ENCODE results near the gene TIMM13.
"Not testable (repeated sequence)": the region's sequence is repeated elsewhere in the genome, so short reads cannot be mapped to it uniquely, and the experiment has no call there.

Gene TIMM13

DNA sequence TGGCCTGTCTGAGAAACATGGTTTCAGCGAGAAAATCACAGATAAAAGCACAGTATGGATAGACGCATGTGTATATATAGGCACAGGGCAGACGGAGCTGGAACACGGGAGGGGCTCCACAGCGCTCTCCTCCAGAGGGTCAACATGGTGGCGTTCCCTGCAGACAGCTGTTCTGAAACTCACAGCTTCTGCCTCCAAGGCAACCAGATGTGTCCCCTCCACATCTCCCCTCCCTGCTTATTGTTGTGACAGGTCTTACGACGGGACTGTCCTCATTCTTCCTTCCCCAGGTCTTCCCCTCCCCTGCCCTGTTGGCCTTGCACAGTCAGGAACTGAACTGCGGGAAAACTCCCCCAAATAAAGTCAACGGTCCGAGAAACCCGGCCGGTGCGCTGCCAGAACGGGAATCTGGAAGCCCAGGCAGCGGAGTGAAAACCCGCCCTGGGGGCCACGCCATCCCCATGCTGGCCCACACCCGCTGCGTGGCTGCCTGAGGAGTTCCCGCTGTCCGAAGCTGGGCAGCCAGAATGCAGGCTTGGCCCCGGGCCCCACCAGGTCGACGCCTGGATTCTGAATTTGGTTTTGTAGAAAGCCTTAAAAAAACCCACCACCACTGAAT, 2.6 kb upstream of the TIMM13 start:
- DNase-seq (ENCODE audit: low spot score) = no peak

- DNase-seq (ENCODE audit: low spot score) = no peak
Observed at GRCh38 chr19:2428756-2429711, 1.6 kb upstream of the TIMM13 start.

GRCh38 chr19:2428321-2428690, 920 bp upstream of the TIMM13 start:
- no peak for DNase-seq (ENCODE audit: low spot score)

DNA sequence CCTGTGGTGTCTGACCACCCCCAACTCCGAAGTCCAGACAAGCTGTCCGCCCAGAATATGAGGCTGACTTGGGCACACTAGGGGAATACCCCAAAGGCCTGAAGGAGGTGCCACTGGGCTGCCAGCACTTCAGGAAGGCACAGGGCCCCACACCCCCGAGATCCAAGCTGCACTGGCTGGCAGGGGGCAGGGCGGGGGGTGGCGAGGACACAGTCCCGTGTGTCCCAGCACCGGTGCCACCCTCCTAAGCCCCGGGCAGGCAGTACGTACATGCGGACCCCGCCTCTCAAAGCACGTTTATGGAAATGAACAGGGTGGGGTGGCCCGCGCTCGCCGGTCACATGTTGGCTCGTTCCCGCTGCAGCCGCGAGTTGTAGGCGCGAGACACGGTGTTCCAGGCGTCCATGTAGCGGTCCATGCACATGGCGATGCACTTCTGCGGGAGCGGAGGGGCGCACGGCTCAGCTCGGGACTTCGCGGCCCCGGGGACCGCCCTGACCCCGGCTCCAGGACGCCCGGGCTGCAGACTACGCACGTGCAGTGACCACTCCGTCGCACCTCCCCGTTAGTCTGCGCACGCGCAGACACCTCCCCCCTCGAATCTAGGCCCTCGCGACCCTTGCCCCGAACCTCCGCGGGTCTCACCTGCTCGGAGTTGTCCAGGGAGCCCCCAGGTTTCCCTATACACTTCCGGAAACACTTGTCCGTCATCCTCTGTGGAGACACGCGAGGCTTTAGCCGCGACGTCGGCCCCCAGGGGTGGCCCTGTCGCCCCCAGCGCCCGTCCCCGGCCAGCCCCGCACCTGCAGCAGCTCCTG, 566 bp downstream of the TIMM13 start:
- DNase-seq (ENCODE audit: low spot score) = peak; percentile 67

DNA sequence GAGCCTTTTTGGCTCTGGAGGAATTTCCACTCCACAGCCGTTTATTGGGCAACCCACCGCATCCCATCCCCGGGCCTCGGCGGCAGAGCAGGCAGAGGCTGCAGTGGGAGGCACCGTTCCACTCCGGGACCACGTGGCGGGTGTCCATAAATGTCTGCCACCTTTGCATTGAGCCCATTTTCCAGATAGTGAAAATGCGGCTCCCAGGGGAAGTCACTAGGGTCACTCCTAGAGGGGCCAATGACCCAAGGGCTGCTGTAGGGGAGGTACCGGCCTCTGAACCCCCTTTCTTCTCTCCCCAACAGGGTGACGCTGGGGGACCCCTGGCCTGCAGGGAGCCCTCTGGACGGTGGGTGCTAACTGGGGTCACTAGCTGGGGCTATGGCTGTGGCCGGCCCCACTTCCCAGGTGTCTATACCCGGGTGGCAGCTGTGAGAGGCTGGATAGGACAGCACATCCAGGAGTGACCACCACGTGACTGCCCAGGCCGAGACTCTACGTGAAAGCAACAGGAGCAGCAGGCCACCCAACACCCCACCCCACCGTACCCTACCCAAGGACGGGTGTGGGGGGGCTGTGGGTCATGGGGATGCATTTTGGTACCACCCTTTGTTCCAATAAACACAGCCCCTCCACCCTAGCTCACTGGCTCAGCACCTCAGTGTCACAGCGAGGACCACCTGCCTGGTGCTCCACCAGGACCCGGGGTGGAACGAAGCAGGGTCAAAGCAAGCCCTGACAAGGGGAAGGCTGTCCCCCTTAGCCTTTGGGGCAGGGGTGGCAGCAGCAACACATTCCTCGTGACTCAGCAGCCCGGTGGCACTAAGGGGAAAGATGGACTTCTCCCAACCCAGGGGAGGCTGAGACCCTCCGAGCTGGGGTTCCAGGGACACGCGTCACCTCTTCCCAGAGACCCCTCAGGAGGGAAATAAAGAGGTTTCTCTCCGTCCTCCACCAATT, 1.5 kb downstream of the TIMM13 start:
- no peak for DNase-seq (ENCODE audit: low spot score)

DNA sequence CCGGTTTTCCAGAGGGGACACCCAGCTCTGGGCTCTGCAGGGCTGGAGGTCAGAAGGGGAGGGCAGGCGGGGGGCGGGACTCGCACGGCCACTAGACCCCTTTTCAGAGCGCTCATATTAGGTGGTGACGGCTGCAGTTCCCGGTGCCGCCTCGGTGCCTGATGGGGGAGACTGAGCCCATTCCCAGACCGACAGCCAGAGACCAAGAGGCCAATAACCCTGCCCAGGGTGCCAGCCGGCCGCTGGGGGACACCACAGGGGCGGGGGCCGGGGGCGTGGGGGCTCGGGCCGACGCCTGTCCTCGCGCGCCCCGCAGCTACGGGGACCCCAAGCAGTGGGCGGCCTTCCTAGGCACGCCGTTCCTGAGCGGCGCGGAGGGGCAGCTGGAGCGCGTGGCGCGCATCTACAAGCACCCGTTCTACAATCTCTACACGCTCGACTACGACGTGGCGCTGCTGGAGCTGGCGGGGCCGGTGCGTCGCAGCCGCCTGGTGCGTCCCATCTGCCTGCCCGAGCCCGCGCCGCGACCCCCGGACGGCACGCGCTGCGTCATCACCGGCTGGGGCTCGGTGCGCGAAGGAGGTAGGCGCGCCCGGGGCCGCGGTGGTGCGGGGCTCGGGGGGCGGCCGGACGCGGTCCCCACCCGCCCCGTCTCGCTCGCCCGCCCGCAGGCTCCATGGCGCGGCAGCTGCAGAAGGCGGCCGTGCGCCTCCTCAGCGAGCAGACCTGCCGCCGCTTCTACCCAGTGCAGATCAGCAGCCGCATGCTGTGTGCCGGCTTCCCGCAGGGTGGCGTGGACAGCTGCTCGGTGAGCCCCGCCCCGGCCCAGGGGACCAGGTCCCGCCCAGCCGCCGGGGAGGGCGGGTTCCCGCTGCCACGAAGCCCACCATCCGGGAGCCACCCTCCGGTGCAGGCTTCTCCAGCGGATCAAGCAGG, 2.4 kb downstream of the TIMM13 start:
- no peak for DNase-seq (ENCODE audit: low spot score)

GRCh38 chr19:2423915-2424685, 3.3 kb downstream of the TIMM13 start:
- DNase-seq (ENCODE audit: low spot score) = no peak

DNA sequence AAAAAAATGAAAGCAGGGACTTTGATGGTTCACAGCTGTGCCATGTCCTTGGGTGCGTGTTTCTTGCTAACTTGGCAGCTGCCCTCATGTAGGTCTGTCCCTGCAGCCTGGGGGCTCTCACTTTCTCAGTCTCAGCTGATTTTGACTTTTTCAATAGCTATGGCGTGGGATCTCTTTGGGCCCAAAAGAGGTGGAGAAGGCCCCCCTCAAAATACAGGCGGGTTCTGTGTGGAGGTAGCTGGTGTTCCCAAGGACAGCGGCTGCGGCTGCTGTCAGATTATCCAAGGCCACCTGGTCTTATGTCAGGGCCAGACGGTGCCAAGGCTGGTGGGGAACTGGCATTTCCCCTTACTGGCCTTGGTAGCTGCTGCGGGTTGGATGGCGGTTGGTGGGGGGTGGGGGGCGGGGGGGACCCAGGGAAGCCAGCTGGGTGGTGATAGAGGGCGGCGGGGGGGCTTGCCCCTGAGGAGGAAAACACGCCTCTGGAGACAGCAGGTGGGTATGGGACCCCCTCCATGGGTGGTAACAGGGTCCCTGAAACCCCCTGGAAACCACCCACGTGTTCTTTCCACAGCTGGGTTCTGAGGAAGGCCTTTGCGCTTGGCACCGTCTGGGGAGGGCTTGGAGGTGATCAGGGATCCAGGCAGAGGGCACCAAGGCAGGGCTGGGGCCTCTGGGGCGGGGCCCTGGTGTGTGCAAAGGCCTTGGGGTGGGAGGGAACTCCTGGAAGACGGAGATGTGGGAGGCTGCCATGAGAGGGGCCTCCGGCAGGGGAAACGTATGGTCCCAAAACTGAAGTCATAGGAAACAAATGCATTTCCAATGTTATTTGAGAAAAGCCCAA, 4.1 kb downstream of the TIMM13 start:
- no peak for DNase-seq (ENCODE audit: low spot score)

DNA sequence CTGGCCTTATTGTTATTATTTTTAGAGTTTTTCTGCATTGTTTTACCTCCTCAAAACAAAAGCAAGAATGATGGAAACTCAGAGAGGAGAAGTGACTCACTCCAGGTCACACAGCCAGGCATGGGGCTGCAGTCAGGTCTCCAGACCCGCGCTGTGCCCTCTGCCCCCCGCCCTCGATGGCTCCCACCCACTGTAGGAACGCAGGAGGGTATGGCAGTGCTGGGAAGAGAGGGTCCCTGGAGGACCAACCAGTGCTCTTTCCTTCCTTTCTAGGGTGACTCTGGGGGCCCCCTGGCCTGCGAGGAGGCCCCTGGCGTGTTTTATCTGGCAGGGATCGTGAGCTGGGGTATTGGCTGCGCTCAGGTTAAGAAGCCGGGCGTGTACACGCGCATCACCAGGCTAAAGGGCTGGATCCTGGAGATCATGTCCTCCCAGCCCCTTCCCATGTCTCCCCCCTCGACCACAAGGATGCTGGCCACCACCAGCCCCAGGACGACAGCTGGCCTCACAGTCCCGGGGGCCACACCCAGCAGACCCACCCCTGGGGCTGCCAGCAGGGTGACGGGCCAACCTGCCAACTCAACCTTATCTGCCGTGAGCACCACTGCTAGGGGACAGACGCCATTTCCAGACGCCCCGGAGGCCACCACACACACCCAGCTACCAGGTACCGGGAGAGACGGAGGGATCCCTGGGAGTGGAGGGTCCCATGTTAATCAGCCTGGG, 5.6 kb downstream of the TIMM13 start:
- DNase-seq (ENCODE audit: low spot score) = no peak

- no peak for DNase-seq (ENCODE audit: low spot score)
Observed at GRCh38 chr19:2420490-2420889, 6.9 kb downstream of the TIMM13 start.

DNA sequence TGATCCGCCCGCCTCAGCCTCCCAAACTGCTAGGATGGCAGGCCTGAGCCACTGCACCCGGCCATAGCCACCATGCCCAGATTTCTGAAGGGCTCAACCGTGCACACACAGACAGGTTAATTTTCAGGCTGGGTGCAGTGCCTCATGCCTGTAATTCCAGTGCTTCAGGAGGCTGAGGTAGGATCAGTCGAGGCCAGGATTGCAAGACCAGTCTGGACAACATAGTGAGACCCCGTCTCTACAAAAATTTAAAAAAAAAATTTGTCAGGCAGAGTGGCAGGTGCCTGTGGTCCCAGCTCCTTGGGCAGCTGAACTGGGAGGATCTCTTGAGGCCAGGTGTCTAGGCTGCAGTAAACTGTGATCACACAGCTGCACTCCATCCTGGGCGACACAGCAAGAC, 7.6 kb downstream of the TIMM13 start:
- DNase-seq (ENCODE audit: low spot score) = no peak

GRCh38 chr19:2417881-2418406, 9.4 kb downstream of the TIMM13 start:
- no peak for DNase-seq (ENCODE audit: low spot score)

DNA sequence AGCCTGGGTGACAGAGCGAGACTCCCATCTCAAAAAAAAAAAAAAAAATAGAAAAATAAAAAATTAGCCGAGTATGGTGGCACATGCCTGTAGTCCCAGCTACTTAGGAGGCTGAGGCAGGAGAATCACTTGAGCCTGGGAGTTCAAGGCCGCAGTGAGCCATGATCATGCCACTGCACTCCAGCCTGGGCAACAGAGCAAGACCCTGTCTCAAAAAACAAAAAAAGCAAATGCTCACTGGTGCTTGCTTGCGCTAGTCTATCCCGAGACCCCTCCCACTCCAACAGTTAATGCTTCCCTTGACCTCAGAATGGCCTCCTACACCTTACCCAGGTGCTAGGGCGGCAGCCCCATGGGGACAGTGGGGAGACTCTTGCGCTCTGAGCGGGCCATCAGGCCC, 9.9 kb downstream of the TIMM13 start:
- DNase-seq (ENCODE audit: low spot score) = not testable (repeated sequence)

GRCh38 chr19:2416321-2417097, 10.9 kb downstream of the TIMM13 start:
- DNase-seq (ENCODE audit: low spot score) = no peak

GRCh38 chr19:2415973-2416319, 11.4 kb downstream of the TIMM13 start:
- DNase-seq (ENCODE audit: low spot score) = no peak

DNA sequence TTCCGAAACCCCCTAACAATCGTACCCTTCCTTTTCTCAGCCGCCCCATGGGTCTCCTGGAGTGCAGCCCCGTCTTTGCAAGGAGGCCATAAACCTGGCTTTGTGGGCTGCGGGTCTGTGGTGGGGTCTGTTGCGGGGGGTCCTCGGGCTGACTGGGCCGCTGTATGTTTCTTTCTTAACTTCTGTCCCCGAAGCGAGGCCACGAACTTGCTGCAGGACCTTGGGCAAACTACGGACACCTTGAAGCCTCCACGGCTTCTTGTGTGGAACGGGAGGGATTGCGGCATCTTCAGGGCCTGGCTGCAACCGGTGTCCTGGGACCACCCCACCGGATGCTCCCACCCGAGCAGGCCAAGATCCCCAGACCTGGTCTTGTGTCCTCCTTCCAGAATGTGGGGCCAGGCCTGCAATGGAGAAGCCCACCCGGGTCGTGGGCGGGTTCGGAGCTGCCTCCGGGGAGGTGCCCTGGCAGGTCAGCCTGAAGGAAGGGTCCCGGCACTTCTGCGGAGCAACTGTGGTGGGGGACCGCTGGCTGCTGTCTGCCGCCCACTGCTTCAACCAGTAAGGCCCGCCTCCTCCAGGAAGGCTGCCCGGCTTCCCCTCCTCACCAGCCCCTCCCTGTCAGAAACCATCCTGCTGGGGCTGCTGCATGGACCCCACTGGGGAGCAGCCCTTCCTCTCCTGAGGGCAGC, 12.0 kb downstream of the TIMM13 start:
- no peak for DNase-seq (ENCODE audit: low spot score)
